DND-41 (cell line): ENCODE results near the gene MMD2.

Experiments used
- EZH2 ChIP-seq: IDR thresholded peaks from 3 replicates; pipeline ENCODE4 v1.6.1; 2012; ENCODE audit warnings: borderline replicate concordance, low read depth, mild to moderate bottlenecking, moderate library complexity, low read length, inconsistent platforms; ENCODE audit not compliant: severe bottlenecking
- TF ChIP-seq, protein P1 (sequence below): IDR thresholded peaks from 2 replicates; pipeline ENCODE4 v1.5.1; 2012; ENCODE audit warnings: borderline replicate concordance, low read length, moderate library complexity, mild to moderate bottlenecking; ENCODE audit not compliant: poor library complexity, severe bottlenecking; ENCODE audit errors: extremely low read depth

DNA sequence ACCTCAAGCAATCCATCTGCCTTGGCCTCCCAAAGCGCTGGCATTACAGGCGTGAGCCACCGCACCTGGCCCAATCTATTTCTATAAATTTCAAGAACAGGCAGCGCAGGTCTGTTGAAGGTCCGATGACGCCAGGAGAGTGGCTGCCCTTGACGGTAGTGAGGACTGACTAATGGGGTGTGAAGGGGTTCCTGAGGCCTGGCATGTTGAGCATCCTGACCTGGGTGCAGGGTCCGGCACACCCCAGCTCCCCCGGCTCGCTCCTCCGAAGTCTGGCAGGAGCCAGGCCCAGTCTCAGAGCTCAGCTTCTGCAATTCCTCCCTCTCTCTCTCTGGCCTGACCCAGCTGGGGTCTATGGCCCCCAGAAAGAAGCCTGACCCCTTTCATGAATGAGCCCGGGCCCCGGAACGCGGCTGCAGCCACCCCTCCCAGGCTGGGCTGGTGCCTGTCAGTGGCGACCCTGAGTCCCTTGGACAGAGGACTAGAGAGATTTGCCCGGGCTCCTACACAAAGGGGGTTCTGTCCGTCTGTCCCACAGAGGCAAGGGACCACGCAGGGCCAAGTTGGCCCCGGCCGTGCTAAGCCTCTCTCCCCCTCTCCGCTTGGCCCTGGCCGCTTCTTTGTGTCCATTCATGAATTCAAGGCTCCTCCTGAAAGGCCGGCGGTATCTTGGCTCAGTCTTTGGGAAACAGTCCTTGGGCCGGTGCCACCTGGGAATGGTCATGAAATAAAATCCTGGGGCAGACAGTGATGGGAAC is 18.8 kb downstream of the MMD2 start:
- TF ChIP-seq, protein P1, sequence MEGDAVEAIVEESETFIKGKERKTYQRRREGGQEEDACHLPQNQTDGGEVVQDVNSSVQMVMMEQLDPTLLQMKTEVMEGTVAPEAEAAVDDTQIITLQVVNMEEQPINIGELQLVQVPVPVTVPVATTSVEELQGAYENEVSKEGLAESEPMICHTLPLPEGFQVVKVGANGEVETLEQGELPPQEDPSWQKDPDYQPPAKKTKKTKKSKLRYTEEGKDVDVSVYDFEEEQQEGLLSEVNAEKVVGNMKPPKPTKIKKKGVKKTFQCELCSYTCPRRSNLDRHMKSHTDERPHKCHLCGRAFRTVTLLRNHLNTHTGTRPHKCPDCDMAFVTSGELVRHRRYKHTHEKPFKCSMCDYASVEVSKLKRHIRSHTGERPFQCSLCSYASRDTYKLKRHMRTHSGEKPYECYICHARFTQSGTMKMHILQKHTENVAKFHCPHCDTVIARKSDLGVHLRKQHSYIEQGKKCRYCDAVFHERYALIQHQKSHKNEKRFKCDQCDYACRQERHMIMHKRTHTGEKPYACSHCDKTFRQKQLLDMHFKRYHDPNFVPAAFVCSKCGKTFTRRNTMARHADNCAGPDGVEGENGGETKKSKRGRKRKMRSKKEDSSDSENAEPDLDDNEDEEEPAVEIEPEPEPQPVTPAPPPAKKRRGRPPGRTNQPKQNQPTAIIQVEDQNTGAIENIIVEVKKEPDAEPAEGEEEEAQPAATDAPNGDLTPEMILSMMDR: no peak
- TF ChIP-seq EZH2: no peak
